HepG2 (cell line): ENCODE results near the gene LSM10. TPM values are rescaled to one million over a fixed set of nuclear protein-coding genes. Genes with fewer than 3 reads are reported as not detected.

ENCODE experiments used
- ATAC-seq: fragments of 200-7000 bp; cut with Tn5 transposase; 3 replicates; pipeline ENCODE4 v1.9.1; 2020; ENCODE audit warnings: mild to moderate bottlenecking, moderate library complexity
- Bru-seq: library from RNA; stranded (reverse); fragments of 400-500 nt; gene quantifications from one replicate; lab custom pipeline; 2021; lab: Mats Ljungman, UMichigan
- BruChase-seq, 2 experiments: library from RNA; stranded (reverse); fragments of 400-500 nt; gene quantifications; one replicate each; lab custom pipeline; 2021; lab: Mats Ljungman, UMichigan
- BruUV-seq: library from RNA; stranded (reverse); fragments of 400-500 nt; replicated peaks from 2 replicates; lab custom pipeline; 2021; lab: Mats Ljungman, UMichigan
- CTCF ChIA-PET: fragments of 300-600 bp; formaldehyde crosslinking; extraction: SDS; loops from one replicate; lab custom pipeline; 2021; ENCODE audit warnings: low total read pairs, inconsistent platforms, low intra/inter-chr PET ratio; lab: Yijun Ruan, JAX
- POLR2A ChIA-PET: fragments of 350-600 bp; sonication (Branson Sonifier 250); formaldehyde crosslinking; loops from one replicate; lab custom pipeline; 2020; ENCODE audit warnings: antibody characterized with exemption, inconsistent platforms; lab: Yijun Ruan, JAX
- DNase-seq: peaks from one replicate; pipeline ENCODE4 v3.0.0-alpha.2; 2015; ENCODE audit warnings: low spot score
- FAIRE-seq: peaks from 3 replicates; lab custom pipeline; 2011; peaks lifted over from hg19 to GRCh38; lab: Jason Lieb, UNC
- H2AFZ ChIP-seq: one replicate; pipeline ENCODE4 v1.6.1; 2011; ENCODE audit warnings: low read length, inconsistent platforms
- H3K27ac ChIP-seq: fragments of 300-600 bp; 3 replicates; pipeline ENCODE4 v1.8.0; 2011; ENCODE audit warnings: mixed run types, mild to moderate bottlenecking, mixed read lengths, low read length, inconsistent platforms; ENCODE audit not compliant: insufficient read depth; ENCODE audit errors: extremely low read length
- H3K27me3 ChIP-seq, 2 experiments: fragments of 200-600 bp in 1 of 2; 2 replicates in 1 of 2; 3 replicates in 1 of 2; pipeline versions ENCODE4 v1.6.0 to v1.8.0; 2011; ENCODE audit warnings: low read length in 2 of 2, mild to moderate bottlenecking in 2 of 2, moderate library complexity in 2 of 2, inconsistent platforms in 1 of 2; ENCODE audit not compliant: insufficient read depth in 2 of 2, control insufficient read depth in 1 of 2
- H3K36me3 ChIP-seq, 2 experiments: fragments of 200-600 bp in 1 of 2; replicated peaks in 1 of 2; 2 replicates in 1 of 2; 3 replicates in 1 of 2; pipeline versions ENCODE4 v1.5.1 to v1.8.0; 2011; ENCODE audit warnings: low read length in 2 of 2, inconsistent platforms in 1 of 2; ENCODE audit not compliant: insufficient read depth in 2 of 2, control insufficient read depth in 1 of 2
- H3K4me1 ChIP-seq: 2 replicates; pipeline ENCODE4 v1.5.1; 2012; ENCODE audit warnings: low read length, inconsistent platforms; ENCODE audit not compliant: insufficient read depth
- H3K4me2 ChIP-seq: 2 replicates; pipeline ENCODE4 v1.6.0; 2011; ENCODE audit warnings: low read depth, low read length, inconsistent platforms
- H3K4me3 ChIP-seq, 3 experiments: fragments of 200-600 bp in 1 of 3; sonication (generic), shearing (Covaris generic) in 1 of 3; replicated peaks in 1 of 3; 2 replicates each; pipeline ENCODE4 v1.5.1; 2011 to 2016; ENCODE audit warnings: low read length in 3 of 3, inconsistent platforms in 2 of 3, low read depth in 2 of 3, mild to moderate bottlenecking in 2 of 3, control low read depth in 1 of 3, mixed read lengths in 1 of 3; ENCODE audit not compliant: insufficient read depth in 1 of 3
- H3K79me2 ChIP-seq: one replicate; pipeline ENCODE4 v1.6.1; 2011; ENCODE audit warnings: low read length, inconsistent platforms; ENCODE audit not compliant: insufficient read depth
- H3K9ac ChIP-seq: 2 replicates; pipeline ENCODE4 v1.6.0; 2011; ENCODE audit warnings: mild to moderate bottlenecking, low read depth, low read length, inconsistent platforms; ENCODE audit not compliant: insufficient read depth
- H3K9me3 ChIP-seq: 2 replicates; pipeline ENCODE4 v1.5.1; 2012; ENCODE audit warnings: mild to moderate bottlenecking, low read length
- H4K20me1 ChIP-seq: 2 replicates; pipeline ENCODE4 v1.6.0; 2011; ENCODE audit warnings: inconsistent platforms, mild to moderate bottlenecking, low read length, moderate library complexity; ENCODE audit not compliant: insufficient read depth
- ASH2L ChIP-seq: fragments of 300-600, 200-600 bp; sonication (generic); IDR thresholded peaks from 2 replicates; pipeline ENCODE4 v1.7.0; 2017; ENCODE audit warnings: low read depth, mild to moderate bottlenecking, moderate library complexity, mixed read lengths, low read length; ENCODE audit not compliant: insufficient read length
- TP53 ChIP-seq: sonication (generic); formaldehyde crosslinking; conservative IDR thresholded peaks from 2 replicates; pipeline ENCODE4 v1.4.0; 2020; ENCODE audit warnings: missing genetic modification reagents
- ZBTB40 ChIP-seq, 2 experiments: fragments of 450-650 bp in 1 of 2; sonication (generic) in 1 of 2; formaldehyde crosslinking in 1 of 2; IDR thresholded peaks; 2 replicates each; pipeline versions ENCODE4 v1.6.1 to v1.8.0; 2016 to 2022; ENCODE audit warnings: antibody characterized with exemption in 1 of 2, mild to moderate bottlenecking in 1 of 2, missing genetic modification reagents in 1 of 2
- ZNF766 ChIP-seq: sonication (generic); formaldehyde crosslinking; IDR thresholded peaks from 2 replicates; pipeline ENCODE4 v1.5.0; 2020; ENCODE audit warnings: missing genetic modification reagents, borderline replicate concordance
- WGBS: methylation state at CpG from one replicate; pipeline ENCODE4 v1.1.6; 2017; ENCODE audit warnings: low lambda C conversion rate; 5-methylcytosine and 5-hydroxymethylcytosine counted together
- in situ Hi-C: cut with HindIII; loops from 2 replicates; pipeline ENCODE4 v1.10.0; 2017; ENCODE audit warnings: low pct_unique_long_range_greater_than_20kb; ENCODE audit not compliant: extremely low pct_ligation_motif_present
- intact Hi-C: fragments of 100-400 bp; cut with micrococcal nuclease; formaldehyde crosslinking; loops from one replicate; pipeline ENCODE4 v1.10.0; 2022; ENCODE audit not compliant: unreplicated experiment
- long read RNA-seq, 2 experiments: library from RNA in 1 of 2; library from polyadenylated mRNA in 1 of 2; stranded (forward) in 1 of 2; unstranded in 1 of 2; transcript quantifications; one replicate each; pipeline ENCODE4 v2.0.0, GENCODE V29; 2019 to 2022
- polyA minus RNA-seq, 3 experiments: library from RNA; depleted of rRNA, polyadenylated mRNA; stranded (reverse); fragments of >200 nt; gene quantifications; 2 replicates each; pipeline ENCODE4 v1.2.3, GENCODE V29; 2011; ENCODE audit warnings: low replicate concordance in 1 of 3
- polyA plus RNA-seq, 8 experiments: library from polyadenylated mRNA; depleted of rRNA in 3 of 8; stranded (reverse) in 7 of 8; unstranded in 1 of 8; fragments of >200 nt; fragmentation: Illumina TruSeq in 4 of 8; extraction: Trizol in 4 of 8; gene quantifications; 2 replicates each; pipeline versions ENCODE4 v1.2.1 to v1.2.3, GENCODE V29; 2011 to 2016; ENCODE audit warnings: low read depth in 4 of 8, missing spikeins in 1 of 8, mixed read lengths in 1 of 8; ENCODE audit not compliant: insufficient read depth in 1 of 8
- total RNA-seq, 5 experiments: library from RNA; depleted of rRNA; stranded (reverse); fragments of >200 nt; fragmentation: Illumina TruSeq; extraction: Trizol; gene quantifications; 2 replicates each; pipeline ENCODE4 v1.2.3, GENCODE V29; 2016; ENCODE audit warnings: low read depth in 1 of 5

The LSM10 gene
- 14.0 and 17.0 TPM in 2 replicates for total RNA-seq (2016; rRNA removed; fragmentation: Illumina TruSeq; extraction: Trizol)
- total RNA-seq (2016; cell fraction: cytosol; rRNA removed; fragmentation: Illumina TruSeq; extraction: Trizol; ENCODE audit: low read depth), result 56.5 and 60.8 TPM in 2 replicates
- 14.8 TPM in 2 replicates for total RNA-seq (2016; cell fraction: insoluble cytoplasmic fraction; rRNA removed; fragmentation: Illumina TruSeq; extraction: Trizol)
- total RNA-seq (2016; cell fraction: membrane; rRNA removed; fragmentation: Illumina TruSeq; extraction: Trizol), result 50.9 and 52.1 TPM in 2 replicates
- 6.1 and 9.2 TPM in 2 replicates for total RNA-seq (2016; cell fraction: nucleus; rRNA removed; fragmentation: Illumina TruSeq; extraction: Trizol)
- 52.0 and 61.6 TPM in 2 replicates for polyA plus RNA-seq (2011; rRNA removed)
- 52.4 and 63.1 TPM in 2 replicates for polyA plus RNA-seq (2011; cell fraction: cytosol; rRNA removed)
- 18.3 and 21.3 TPM in 2 replicates for polyA plus RNA-seq (2011; cell fraction: nucleus; rRNA removed)
- 22.5 and 35.0 TPM in 2 replicates for polyA plus RNA-seq (2012)
- polyA plus RNA-seq (2016; cell fraction: cytosol; fragmentation: Illumina TruSeq; extraction: Trizol; ENCODE audit: low read depth), result 247 and 272 TPM in 2 replicates
- polyA plus RNA-seq (2016; cell fraction: insoluble cytoplasmic fraction; fragmentation: Illumina TruSeq; extraction: Trizol; ENCODE audit: low read depth), result 57.9 and 60.5 TPM in 2 replicates
- 158 and 176 TPM in 2 replicates for polyA plus RNA-seq (2016; cell fraction: membrane; fragmentation: Illumina TruSeq; extraction: Trizol; ENCODE audit: low read depth)
- 38.1 and 40.1 TPM in 2 replicates for polyA plus RNA-seq (2016; cell fraction: nucleus; fragmentation: Illumina TruSeq; extraction: Trizol; ENCODE audit: insufficient read depth, low read depth)
- 38.9 and 99.2 TPM in 2 replicates for polyA minus RNA-seq (2011; rRNA and poly(A)+ RNA removed; ENCODE audit: low replicate concordance)
- polyA minus RNA-seq (2011; cell fraction: cytosol; rRNA and poly(A)+ RNA removed), result 11.0 and 14.3 TPM in 2 replicates
- 9.0 and 11.3 TPM in 2 replicates for polyA minus RNA-seq (2011; cell fraction: nucleus; rRNA and poly(A)+ RNA removed)
- percentile 69 among the genes with signal in this experiment for Bru-seq, nascent RNA
- percentile 75 among the genes with signal in this experiment for BruChase-seq, experiment 1, labeled RNA remaining after a 6-hour chase
- percentile 71 among the genes with signal in this experiment for BruChase-seq, experiment 2, labeled RNA remaining after a 2-hour chase
- long read RNA-seq, experiment 1, transcript LSM10-201 (2 exons, 850 nt), result major isoform, 52 of 58 reads
- long read RNA-seq, experiment 1, partial matches to known transcripts, result 2 of 58 reads
- long read RNA-seq, experiment 1, other reads (novel, unspliced or antisense), result 4 of 58 reads
- long read RNA-seq, experiment 2, transcript LSM10-201 (2 exons, 850 nt), result major isoform, 79 of 87 reads
- long read RNA-seq, experiment 2, partial matches to known transcripts, result 0 of 87 reads
- long read RNA-seq, experiment 2, other reads (novel, unspliced or antisense), result 8 of 87 reads

GRCh38 chr1:36397378-36398230 is at the start of gene LSM10:
TSS of gene LSM10 (minus strand) at chr1:36397908. CDS start at chr1:36394129, 3,779 bp downstream.
- ChIA-PET POLR2A (interaction anchor here (0.8 to 8.5 kb wide), 6 partner anchors 10 to 89 kb away, joined by 3 to 391 read pairs (median 4); partner anchors contain the start of genes MRPS15 and STK40), CTCF (no interaction called here)
- Histone ChIP-seq H3K4me2 (peak within 1 kb of the TSS; percentile 81), H3K9me3 (no peaks in the 10 kb centered on the region), H3K9ac (peak within 1 kb of the TSS; percentile 94), H3K4me3 (peak within 1 kb of the TSS; percentile 87 to 92 (median 91)), H4K20me1 (no peaks in the 10 kb centered on the region), H2AFZ (no peak within 1 kb of the TSS), H3K27ac (peak within 1 kb of the TSS; percentile 80), H3K4me1 (peaks cover 41% of the 10 kb centered on the region), H3K36me3 (peaks cover 5 to 15% of the 10 kb centered on the region in 2 experiments; a peak in 4 of 5 replicates), H3K79me2 (peaks cover 15% of the 10 kb centered on the region), H3K27me3 (no peaks in the 10 kb centered on the region; a peak in 1 of 5 replicates)
- intact Hi-C loops, result loop anchor here (1.0 kb wide), 1 partner anchor 11 kb away; no protein-coding TSS in a partner anchor
- ATAC-seq, result peak; percentile 66
- no TSS peak for BruUV-seq
- in situ Hi-C loops, result no loop called here
- peak; percentile 87 for DNase-seq
- peak; percentile 79 for FAIRE-seq
- WGBS, result under 1% methylated on average over 46 of the region's 60 CpGs
- TF ChIP-seq ZBTB40 (IDR thresholded peaks at IDR 0.05) (no peak), ZBTB40 (CRISPR knock-in tag; IDR thresholded peaks at IDR 0.05) (peak; percentile 62), ZNF766 (0 out of 2 replicates have a peak, but pooled peaks have one; percentile 82), TP53 (CRISPR knock-in tag) (peak; percentile 77; the same call in 1 of the 2 replicates), ASH2L (peak; percentile 58)
